D341Med (cell line): ENCODE measurements around the gene CEP72.
A peak's percentile ranks its signal among the peaks of the same experiment; 100 is the strongest.
"Not testable (repeated sequence)": the region's sequence is repeated elsewhere in the genome, so short reads cannot be mapped to it uniquely, and the experiment has no call there.

Experiments used
- DNase-seq: peaks from one replicate; pipeline ENCODE4 v3.0.0; 2012; ENCODE audit warnings: low spot score

CEP72 gene, protein sequence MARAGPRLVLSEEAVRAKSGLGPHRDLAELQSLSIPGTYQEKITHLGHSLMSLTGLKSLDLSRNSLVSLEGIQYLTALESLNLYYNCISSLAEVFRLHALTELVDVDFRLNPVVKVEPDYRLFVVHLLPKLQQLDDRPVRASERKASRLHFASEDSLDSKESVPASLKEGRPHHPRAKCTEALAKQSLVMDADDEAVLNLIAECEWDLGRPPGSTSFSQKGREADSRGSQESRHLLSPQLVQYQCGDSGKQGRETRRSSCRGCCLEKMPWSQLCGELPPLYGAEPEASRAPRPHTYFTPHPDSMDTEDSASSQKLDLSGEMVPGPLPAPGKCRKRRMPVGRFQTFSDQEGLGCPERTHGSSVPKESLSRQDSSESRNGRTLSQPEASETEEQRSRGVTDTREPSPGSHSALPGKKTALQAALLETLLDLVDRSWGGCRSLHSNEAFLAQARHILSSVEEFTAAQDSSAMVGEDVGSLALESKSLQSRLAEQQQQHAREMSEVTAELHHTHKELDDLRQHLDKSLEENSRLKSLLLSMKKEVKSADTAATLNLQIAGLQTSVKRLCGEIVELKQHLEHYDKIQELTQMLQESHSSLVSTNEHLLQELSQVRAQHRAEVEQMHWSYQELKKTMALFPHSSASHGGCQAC

GRCh38 chr5:611731-612486, at the start of gene CEP72:
Gene CEP72 (plus strand): TSS chr5:612340. CDS start chr5:612362, 22 bp downstream.
- peak; percentile 98 for DNase-seq

DNA sequence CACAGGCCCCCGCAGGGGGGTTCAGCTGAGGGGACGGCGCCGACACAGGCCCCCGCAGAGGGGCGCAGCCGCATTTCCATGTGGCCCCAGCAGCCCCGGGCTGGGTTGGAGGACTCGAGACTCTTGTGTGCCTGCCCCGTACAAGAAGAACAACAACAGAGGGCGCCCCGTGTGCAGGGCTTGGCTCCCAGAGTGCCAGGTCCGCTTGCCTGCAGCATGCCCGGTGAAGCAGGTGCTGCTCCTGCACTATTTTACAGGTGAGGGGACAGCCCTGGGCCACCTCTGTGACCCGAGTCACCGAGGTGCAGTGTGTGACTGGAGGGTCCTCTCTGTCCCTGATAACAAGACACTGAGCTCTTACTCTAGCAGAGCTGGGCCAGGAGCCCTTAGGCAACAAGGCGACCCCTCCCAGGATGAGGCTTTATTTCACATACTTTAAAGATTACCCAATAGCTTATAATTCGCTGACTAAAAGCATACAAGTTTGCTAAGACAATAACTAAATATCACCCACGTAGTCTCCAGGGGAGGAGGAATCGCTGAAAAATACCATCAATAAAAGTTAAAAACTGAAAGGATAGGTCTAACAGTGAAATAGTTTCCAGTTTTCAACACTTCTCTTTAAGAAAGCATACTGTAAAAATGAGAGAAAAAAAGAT, 46.2 kb upstream of the CEP72 start:
- DNase-seq, result no peak

GRCh38 chr5:566636-567309, 45.4 kb upstream of the CEP72 start:
- no peak for DNase-seq

DNA sequence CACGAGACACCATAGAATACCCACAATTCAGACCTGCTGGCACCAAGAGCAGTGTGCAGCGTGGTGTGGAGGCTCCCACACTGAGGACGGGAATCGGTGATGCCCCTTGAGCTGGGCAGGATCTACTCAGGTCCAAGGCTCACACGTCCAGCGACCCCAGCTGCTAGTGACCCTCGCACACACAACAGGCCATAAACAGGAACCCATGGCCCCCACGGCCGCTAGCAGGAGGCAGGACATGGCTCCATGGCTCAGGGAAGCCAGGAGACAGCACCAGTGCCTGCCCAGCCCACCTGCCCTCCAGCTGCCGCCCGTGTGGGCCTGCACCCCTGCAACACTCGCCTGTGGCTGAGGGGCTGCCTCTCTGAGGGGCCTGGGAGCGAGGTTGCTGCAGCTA, 44.5 kb upstream of the CEP72 start:
- no peak for DNase-seq

DNA sequence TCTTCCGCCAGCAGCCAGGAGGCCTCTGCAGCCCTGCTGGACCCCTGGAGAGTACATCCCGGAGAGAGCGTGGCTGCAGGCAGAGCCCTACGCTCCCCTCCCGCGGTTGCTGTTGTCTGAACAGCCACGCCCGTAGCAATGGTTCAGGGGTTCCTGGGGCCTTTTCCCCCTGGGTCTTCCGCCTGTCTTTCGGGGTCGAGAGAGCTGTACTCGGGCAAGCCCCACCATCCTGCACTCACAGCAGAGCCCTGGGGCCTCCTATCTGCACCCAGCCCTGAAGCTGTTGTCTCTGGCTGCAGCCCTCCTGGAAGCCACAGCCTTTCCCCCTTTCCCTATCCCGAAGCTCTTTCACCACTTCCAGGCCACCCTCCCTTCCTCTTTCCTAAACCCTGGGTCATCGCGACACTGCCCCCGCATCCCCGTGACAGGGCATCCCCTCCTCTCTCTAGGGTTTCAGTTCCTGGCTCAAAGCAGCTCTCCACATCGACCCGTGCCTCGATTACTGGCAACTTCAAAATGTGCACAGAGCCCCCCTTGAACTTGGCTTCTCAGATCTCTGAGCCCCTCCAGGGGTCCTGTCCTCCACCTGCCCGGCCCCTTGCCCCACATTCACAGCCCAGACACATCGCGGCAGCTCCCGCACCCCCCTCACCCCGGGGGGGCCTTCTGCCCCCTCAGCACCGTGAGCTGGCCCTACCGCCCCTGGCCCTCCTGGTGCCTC, 43.9 kb upstream of the CEP72 start:
- no peak for DNase-seq

DNA sequence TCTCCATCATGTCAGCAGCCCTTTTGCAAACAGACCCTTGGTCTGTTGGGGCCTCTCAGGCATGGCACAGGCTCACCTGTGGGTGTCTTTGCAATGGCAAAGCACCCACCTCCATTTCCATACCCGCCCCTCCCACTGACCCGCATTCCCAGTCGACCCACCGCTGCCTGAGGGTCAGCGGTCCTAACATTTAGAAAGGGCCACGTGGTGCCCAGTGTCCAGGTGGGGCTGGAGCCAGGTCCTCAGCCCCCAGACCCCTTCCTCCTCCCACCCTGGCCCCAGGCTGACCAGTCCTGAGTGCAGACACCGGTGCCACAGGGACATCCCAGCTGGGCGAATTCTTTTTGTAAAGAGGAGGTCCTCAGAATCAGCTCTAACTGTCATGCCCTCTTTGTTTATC, 43.3 kb upstream of the CEP72 start:
- DNase-seq, result no peak

DNA sequence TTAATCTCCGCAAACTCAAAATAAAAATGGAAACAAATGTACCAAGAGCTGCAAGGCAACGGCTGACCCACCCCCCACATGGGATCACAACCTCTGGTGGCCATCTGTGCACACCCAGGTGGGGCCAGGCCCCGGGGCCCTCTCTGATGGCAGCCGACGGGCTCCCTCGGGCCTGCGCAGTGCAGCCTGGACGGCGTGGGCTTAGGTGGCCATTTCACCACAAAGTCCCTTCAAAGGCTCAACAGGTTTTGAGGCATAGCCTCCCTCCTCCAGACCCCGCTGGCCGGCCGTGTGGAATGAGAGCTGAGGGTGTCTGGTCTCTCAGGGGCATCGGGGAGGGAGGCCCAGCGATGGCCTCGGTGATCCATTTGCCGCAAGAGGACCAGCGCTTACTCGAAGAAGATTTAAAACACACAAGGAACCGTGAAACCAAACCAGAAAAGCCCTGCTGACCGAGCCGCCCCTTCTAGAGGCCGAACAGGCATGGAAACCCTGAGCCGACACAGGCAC, 42.7 kb upstream of the CEP72 start:
- DNase-seq, result no peak

GRCh38 chr5:569868-570361, 42.2 kb upstream of the CEP72 start:
- DNase-seq, result no peak

DNA sequence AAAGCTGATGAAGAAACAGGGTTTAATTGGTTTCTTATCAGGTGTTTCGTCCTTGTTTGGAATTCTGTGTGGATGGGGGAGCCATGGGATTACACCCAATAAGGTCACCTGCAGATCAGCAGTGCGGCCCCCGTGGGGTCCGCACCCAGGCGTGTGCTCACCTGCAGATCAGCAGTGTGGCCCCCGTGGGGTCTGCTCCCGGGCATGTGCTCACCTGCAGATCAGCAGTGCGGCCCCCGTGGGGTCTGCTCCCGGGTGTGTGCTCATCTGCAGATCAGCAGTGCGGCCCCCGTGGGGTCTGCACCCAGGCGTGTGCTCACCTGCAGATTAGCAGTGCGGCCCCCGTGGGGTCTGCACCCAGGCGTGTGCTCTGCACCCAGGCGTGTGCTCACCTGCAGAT, 41.7 kb upstream of the CEP72 start:
- no peak for DNase-seq

DNA sequence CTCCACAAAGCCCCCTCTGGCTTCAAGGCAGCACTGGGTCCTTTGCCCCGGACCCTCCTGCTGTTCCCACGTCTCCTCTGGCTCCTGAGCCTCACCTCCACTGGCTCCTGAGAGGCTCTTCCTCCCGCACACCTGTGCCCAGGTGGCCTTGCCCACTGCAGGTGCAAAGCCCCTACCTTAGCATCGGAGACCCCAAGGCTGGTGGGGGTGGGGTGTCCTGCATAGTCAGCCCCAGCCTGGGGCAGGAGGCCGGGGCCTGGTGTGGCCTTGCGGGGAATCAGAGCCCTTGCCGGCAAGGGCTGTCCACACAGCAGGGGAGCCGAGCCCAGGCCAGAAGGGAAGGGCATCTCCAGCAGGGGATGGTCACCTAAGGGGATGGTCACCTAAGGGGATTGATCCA, 41.3 kb upstream of the CEP72 start:
- no peak for DNase-seq

DNA sequence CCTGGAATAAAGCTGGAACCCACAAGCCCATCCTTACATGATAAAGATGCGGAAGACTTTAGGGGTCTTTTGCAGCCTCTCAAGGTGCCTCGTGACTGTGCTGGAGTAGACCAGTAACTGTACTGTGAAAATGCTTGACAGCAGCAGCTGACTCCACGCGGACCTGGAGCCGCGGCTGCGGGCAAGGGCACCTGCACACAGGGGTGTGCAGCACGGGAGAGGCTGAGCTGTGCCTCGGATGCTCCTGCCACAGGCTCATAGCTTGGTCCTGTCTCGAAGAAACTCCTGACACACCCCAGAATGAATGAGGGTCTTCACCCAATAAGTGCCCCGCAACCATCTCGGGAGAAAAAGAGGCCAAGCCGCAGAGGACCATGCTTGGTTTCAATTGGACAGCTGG, 40.3 kb upstream of the CEP72 start:
- DNase-seq, result no peak

DNA sequence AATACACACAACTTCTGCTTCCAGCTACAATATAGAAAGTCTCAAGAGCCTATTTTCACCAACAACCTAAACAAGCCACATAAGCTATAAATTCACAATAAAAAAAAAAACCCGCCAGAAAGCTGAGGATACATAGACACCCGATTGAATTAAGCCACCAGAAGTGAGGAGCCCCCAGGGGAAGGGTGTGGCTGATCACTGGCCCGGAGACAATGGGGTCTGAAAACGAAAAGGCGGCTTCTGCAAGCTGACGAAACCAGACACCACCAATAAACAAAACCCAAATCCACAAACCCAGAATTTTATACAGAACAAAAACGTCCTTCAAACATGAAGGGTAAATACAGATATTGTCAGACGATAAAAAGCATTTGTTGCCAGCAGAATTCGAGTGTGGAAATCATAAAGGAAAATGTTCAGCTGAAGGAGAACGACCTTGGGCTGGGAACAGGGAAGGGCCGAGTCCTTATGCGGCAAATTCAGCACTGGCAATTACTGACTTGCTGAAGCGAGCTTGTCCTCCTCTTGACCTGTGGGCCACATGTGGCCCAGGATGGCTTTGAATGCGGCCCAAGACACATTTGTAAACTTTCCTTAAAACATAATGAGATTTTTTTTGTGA, 39.6 kb upstream of the CEP72 start:
- DNase-seq, result no peak

DNA sequence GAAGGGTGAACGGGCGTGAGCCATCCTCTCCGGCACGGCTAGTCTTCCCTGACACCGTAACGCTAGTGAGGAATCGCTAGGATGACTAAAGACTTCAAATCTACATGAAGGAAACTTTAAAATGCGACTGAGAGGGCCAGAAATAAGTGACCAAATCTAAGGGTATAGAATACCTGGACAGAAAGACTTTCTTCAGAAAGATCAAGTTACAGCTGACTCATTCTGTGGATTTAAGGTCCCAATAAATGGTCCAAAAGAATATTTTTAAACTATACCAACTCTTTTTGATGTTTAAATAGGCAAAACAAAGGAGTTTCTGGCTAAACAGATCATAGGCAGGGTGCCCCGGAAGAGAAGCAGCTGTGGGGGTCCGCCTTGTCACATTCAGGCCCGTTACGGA, 38.9 kb upstream of the CEP72 start:
- DNase-seq, result no peak

DNA sequence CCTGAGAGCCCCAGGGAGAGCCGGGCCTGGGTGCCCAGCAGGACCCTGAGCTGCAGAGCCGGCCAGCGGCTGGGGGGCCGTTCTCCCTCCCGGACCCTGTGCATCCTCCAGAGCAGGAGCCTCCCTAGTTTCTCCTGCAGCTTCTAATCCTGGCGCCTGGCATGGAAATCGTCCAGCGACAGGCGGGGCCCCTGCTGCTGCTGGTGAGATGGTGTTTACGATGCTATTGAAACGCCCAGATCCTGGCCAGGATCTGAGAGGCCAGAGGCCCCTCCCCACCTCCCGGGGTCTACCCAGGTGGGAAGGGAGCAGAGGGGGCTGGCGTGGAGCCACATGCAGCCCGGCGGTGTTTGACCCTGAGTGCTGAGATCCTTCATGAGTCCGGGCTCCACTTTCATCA, 38.2 kb upstream of the CEP72 start:
- no peak for DNase-seq

DNA sequence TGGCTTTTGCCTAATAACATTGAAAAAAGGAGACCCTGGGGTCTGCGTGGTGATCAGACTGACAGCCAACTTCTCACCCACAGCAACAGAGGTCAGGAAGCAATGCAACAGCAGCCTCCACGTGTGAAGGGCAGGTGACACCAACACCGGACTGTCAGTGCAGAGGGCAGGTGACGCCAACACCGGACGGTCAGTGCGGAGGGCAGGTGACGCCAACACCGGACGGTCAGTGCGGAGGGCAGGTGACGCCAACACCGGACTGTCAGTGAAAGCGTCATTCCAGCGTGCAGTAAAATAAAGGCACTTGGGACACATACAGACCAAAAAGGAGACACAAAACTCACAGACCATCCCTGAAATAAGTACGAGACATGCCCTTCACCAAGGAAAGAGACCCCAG, 37.2 kb upstream of the CEP72 start:
- DNase-seq, result no peak

GRCh38 chr5:575636-576035, 36.5 kb upstream of the CEP72 start:
- no peak for DNase-seq

- DNase-seq, result not testable (repeated sequence)
Observed at GRCh38 chr5:577214-577613, 34.9 kb upstream of the CEP72 start.

GRCh38 chr5:577800-578199, 34.3 kb upstream of the CEP72 start:
- no peak for DNase-seq

DNA sequence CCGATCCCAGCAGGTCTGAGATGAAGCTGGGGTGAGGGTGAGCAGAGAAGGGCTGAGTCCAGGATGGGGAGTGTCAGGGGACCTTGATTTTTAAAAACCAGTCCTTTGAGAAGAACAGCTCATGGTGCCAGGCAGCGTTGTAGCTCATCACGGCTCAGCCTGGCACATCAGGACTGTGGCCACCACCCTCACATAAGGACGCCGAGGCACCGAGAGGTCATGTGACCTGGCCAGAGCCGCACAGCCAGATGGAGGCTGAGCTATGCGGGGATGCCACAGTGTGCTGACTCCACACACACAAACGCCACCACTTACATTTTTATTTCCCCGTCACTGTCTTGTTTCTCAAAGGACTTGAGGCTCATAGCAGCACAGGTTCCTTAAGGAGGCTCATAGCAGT, 32.9 kb upstream of the CEP72 start:
- no peak for DNase-seq

DNA sequence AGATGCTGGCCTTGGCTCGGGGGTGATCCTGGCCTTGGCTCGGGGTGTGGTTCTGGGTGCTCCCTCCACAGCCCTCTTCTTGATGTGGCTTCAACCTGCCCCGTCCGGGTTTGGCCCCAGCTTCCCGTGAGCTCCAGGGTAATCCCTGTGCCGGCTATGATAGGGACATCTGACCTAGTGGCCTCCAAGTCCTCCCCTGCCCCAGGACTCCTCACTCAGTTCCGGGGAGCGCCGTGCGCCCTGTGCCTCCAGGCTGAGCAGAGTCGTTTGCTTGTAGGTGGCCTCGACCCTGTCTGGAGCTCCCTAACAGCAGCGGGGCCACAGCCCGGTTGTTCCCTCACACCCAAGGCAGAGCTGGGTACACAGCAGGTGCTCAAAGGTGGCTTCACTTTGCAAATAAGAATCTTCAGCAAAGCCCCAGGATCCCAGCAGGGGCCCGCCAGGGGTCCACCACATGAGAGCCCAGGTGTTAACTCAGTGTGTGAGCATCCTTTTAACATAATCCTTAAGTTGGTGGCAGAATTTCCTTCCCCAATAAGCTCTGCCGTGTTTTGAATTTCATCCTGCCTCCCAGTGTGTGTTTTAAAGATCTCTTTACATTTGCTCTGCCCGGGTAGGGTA, 32.3 kb upstream of the CEP72 start:
- DNase-seq, result no peak
